Stimulated activated CD8-positive, alpha-beta memory T cell treated with anti-CD3 and anti-CD28 coated beads, Interleukin-4, amount 100 ng/mL, for 1 hour (primary cell): ENCODE results near the gene IFTAP.
"Not testable (repeated sequence)": the region's sequence is repeated elsewhere in the genome, so short reads cannot be mapped to it uniquely, and the experiment has no call there.

Source experiments
- DNase-seq, 2 donors: peaks; one replicate each; pipeline ENCODE4 v3.0.0-alpha.2; 2020; ENCODE audit warnings: low read depth in 2 of 2, low spot score in 1 of 2

The IFTAP gene, protein sequence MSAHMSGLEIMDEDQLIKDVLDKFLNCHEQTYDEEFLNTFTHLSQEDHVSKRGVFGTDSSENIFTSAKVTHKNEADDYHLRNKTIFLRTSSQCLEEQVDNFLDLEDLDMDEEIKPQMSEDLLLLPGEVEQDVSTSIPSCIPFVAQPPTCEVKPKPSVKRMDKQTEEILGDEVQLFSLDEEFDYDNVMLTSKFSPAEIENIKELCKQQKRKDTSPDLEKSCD

DNA sequence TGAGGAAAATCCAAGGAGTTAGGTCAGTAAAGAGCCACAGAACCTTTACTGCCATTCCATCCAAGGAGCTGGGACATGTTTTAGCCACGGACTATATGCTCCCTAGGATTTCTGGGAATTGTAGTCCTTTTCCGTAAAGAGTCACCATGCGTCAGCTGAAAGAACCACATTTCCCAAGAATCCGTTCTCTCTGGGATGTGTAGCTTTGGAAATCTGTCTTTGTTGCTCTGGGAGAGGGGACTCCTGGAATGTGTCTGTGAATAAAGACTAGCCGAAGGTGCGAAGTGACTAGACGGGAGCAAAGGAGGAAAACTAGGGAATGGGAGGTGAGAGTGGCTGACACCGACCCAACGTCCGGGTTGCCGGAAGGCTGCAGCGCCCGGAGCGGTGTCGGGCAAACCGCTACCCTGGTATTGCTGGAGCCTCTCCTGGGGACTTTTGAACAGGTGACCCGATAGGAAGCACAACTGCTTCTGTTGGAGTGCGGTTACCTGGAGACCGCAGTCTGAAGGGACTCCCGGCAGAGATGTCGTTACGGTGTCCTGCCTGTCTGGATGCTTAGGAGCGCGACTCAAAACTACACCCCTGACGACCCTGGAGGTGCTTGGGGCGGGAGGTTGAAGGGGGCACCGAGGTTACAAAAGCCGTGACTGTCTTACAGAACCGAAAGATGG, at the start of gene IFTAP:
Gene IFTAP (plus strand): TSS at position 187 of the 674 bp plus-strand sequence. CDS start 15,602 bp downstream, outside the sequence.
- DNase-seq, result peak in 1 of 2 donors; percentile 2

DNA sequence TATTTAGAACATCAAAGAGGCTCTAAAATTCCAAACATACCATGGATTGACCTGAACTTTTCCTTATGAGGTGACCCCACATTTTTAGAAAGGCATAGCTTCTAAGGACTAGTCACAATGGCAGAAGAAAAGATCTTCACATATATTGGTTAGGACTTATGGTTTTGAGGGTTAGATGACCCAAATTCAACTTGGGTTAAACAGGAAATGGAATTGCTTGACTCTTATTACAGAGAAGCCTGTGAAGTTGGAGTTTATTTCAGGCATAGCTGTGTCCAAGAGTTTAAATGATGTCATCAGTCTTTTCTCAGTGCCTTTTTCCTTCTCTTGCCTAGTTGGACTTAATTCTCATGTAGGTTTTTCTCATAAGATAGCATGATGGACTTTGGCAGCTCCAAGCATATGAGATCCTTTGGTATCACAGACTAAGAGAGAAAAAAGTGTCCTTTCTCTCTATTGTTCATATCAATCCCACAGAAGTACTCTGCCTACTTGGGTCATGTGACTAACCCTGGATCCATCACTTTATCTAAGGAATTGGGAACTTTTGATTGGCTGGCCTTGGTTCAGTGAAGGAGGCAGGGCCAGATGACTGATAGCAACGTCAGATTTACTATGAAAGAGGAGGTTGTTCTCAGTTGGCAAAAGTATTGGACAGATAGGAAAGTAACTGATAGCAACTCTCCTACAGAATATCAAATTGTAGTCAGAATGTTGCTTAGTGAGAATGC, 43.8 kb upstream of the IFTAP start:
- no peak for DNase-seq

DNA sequence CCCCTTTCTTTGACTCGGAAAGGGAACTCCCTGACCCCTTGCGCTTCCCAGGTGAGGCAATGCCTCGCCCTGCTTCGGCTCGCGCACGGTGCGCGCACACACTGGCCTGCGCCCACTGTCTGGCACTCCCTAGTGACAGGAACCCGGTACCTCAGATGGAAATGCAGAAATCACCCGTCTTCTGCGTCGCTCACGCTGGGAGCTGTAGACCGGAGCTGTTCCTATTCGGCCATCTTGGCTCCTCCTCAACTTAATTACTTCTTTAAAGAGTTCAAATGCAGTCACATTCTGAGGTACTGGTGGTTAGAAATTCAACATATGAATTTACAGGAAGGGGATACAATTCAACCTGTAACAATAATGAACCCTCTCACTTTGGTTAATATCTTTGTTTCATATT, 36.9 kb upstream of the IFTAP start:
- DNase-seq, result not testable (repeated sequence)

DNA sequence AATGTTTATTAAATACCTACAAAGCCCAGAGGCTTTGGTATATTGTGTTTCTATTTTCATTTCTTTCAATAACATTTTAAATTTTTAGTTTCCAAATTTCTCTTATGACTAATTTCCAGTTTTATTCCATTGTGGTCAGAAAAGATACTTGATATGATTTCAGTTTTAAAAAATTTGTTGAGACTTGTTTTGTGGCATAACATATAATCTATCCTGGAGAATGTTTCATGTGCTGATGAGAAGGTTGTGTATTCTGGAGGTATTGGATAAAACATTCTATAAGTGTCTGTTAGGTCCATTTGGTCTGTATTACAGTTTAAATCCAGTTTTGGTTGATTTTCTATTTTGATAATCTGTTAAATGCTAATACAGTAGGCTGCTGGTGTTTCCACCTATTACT, 36.3 kb upstream of the IFTAP start:
- DNase-seq, result no peak

DNA sequence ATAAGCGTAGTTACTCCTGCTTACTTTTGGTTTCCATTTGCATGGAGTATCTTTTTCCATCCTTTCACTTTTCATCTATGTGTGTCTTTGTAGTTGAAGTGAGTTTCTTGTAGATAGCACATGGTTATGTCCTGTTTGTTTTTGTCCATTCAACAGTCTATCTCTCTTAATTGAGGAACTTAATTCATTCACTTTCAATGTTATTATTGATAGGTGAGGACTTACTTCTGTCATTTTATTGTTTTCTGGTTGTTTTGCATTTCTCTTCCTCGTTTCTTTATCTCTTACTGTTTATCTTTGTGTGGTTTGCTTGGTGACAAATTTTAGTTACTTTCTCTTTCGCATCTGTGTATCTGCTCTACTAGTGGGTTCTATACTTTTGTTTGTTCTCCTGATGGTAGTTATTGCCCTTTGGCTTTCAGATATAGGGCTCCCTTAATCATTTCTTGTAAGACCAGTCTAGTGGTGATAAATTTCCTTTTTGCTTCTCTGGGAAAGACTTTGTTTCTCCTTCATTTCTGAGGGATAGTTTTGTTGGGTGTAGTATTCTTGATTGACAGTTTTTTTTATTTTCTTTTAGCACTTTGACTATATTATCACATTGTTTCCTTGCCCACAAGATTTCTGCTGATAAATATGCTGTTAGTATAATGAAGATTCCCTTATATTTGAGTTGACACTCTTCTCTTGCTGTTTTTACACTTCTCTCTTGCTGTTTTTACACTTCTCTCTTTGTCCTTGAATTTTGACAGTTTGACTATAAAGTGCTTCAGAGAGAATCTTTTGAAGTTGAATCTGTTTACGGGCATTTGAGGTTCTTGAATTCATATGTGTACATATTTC, 35.5 kb upstream of the IFTAP start:
- no peak for DNase-seq

DNA sequence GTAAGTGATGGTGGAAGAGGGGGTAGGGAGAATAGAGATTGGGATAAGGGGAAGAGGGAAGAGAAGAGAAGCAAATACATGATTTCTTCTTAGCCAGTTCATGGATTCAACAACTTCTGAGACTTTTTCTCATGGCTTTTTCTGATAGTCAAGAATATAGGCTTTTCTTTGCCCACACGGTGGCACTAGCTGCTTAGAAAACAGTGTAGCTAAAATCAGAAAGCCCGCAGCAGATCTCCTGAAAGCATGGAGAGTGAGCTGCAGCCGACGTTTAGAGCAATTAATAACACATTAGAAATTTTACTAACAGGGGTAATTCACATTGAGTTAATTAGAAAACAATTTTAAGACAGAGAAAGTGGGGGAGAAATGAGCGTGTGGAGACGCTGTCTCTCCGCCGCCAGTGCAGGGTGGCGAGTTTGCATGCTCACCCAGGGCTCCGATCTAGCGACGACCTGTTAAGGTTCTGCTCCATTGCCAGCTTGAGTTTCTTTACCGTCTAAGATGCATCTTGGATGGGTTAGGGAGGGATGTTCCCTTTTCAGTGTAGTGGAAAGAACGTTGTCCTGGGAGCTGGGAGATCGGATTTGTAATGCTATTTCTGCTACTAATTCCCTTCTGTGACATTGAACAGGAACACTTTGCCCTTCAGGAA, 29.8 kb upstream of the IFTAP start:
- DNase-seq, result no peak

DNA sequence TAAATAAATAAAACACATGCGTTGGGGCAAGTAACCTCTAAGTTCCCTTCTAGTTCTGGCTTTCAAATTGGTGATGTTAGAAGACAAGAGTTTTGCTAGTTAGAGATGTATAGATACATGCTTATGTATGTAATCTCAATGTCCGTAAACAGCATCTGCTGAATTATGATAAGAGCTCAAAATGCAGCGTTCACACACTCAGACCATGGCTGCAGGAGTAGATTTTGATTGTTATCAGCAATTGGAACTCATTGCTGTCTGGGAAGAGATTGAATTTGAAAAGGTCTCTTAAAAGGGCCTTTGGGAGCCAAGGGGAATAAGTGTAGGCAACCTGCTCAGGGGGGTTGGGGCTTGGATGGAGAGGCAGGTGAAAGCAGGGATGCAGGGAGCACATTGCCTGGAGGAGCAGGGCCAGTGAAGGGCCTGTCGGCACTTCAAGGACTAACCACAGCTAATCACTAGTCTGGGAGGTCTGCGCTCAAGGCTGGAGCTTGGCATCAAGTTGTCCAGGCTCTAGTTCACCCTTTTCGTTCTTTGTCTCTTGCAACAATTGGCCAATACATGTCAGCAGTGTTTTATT, 29.2 kb upstream of the IFTAP start:
- no peak for DNase-seq

DNA sequence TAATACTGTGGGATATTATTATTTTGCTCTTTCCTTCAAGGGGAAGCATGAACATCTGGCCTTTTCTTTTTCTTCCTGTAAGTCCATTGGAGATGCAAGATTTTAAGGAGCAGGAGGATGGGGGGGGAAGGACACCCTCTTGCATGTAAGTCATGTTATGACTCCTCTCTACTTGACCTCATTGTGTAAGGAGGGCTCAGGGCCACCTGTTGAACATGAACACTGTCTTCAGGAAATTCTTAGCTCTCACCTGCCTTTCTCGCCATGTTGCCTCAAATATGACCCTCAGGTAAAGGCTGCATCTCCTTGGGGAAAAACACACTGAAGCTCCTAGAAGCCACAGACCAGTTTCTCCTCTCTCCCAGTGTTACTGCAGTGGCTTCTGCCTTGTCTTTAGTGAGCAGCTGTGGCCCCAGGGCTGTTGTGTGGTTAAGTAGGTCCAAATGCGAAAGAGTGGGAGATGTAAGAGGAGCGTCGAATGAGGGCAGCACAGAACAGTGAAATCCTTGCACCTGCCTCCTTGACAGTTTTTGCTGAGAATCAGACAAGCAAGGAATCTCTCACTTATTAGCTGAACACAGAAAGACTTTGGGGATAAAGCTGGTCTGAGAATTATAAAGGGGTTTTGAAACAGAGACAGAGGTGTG, 27.8 kb upstream of the IFTAP start:
- DNase-seq, result no peak

DNA sequence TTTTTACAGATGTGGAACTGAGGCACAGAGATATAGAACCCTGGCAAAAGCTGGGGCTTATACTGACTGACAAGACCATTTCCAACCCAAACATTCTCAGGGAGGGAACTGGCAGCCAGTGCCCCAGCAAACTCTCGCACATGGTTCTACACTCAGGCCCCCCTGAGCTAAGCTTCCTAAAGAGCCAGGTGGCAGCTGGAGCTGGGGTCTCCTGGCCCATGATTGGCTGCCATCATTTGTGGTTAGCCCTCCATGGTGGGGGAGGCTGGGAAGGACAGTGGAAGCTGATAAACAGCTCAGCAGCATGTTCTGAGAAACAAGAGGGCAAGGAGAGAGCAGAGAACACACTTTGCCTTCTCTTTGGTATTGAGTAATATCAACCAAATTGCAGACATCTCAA, 26.6 kb upstream of the IFTAP start, which contains the start of gene RAG1:
Gene RAG1 (plus strand): TSS at position 314 of the 400 bp plus-strand sequence. CDS start 5,298 bp downstream, outside the sequence.
- no peak for DNase-seq

DNA sequence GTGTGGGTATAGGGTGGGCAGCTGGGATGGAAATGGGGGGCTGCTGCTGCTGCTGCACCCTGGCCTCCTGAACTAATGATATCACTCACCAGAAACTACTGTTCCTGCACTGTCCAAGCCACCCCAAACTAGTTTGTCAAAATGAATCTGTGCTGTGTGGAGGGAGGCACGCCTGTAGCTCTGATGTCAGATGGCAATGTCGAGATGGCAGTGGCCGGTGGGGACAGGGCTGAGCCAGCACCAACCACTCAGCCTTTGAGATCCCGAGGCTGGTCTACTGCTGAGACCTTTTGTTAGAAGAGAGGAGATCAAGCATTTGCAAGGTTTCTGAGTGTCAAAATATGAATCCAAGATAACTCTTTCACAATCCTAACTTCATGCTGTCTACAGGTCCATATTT, 25.2 kb upstream of the IFTAP start:
- no peak for DNase-seq

DNA sequence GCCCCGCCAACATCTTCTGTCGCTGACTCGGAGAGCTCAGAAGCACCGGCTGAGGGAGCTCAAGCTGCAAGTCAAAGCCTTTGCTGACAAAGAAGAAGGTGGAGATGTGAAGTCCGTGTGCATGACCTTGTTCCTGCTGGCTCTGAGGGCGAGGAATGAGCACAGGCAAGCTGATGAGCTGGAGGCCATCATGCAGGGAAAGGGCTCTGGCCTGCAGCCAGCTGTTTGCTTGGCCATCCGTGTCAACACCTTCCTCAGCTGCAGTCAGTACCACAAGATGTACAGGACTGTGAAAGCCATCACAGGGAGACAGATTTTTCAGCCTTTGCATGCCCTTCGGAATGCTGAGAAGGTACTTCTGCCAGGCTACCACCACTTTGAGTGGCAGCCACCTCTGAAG, 19.8 kb upstream of the IFTAP start:
- no peak for DNase-seq

DNA sequence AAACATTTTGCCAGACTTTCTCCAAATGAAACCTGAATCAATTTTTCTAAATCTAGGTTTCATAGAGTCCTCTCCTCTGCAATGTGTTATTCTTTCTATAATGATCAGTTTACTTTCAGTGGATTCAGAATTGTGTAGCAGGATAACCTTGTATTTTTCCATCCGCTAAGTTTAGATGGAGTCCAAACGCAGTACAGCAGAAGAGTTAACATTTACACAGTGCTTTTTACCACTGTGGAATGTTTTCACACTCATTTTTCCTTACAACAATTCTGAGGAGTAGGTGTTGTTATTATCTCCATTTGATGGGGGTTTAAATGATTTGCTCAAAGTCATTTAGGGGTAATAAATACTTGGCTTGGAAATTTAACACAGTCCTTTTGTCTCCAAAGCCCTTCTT, 16.9 kb upstream of the IFTAP start:
- no peak for DNase-seq

DNA sequence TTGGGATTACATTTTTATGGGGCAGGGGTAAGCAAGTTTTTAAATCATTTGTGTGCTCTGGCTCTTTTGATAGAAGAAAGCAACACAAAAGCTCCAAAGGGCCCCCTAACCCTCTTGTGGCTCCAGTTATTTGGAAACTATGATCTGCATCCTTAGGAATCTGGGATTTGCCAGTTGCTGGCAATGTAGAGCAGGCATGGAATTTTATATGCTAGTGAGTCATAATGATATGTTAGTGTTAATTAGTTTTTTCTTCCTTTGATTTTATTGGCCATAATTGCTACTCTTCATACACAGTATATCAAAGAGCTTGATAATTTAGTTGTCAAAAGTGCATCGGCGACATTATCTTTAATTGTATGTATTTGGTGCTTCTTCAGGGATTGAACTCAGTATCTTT, 16.4 kb upstream of the IFTAP start:
- no peak for DNase-seq

DNA sequence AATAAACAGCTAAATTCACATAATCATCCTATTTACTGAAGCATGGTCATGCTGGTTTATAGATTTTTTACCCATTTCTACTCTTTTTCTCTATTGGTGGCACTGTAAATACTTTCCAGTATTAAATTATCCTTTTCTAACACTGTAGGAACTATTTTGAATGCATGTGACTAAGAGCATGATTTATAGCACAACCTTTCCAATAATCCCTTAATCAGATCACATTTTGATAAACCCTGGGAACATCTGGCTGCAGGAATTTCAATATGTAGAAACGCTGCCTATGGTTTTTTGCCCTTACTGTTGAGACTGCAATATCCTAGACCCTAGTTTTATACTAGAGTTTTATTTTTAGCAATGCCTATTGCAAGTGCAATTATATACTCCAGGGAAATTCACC, 15.8 kb upstream of the IFTAP start:
- no peak for DNase-seq

DNA sequence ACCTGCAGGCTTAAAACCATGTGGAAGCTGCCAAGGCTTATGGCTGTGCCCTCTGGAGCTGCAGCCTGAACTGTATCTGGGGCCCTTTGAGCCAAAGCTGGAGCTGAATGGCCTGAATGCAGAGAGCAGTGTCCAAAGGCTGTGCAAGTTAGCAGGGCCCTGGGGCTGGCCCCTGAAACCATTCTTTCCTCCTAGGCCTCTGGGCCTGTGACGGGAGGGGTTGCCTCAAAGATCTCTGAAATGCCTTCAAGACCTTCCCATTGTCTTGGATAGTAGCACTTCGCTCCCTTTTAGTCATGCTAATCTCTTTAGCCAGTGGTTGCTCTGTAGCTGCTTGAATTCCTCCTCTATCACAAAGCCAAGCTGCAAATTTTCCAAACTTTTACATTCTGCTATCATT, 12.8 kb upstream of the IFTAP start:
- no peak for DNase-seq

DNA sequence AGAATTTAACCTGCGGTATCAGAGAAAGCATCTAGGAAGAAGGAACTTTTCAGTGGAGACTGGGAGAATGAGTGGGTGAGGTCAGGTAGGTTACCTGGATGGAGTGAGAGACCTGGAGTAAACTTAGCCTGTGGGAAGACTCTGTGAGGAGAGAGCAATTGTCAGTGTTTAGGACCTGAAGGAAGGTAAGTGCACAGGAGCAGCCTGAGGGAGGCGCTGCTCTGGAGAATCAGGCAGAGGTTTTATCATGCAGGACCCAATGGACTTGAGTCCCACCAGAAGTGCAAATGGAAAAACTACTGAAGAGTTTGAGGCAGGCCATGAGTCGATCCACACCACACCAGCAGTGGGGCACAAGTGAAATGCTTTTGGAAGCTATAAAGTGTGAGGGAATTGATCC, 10.6 kb upstream of the IFTAP start:
- no peak for DNase-seq

DNA sequence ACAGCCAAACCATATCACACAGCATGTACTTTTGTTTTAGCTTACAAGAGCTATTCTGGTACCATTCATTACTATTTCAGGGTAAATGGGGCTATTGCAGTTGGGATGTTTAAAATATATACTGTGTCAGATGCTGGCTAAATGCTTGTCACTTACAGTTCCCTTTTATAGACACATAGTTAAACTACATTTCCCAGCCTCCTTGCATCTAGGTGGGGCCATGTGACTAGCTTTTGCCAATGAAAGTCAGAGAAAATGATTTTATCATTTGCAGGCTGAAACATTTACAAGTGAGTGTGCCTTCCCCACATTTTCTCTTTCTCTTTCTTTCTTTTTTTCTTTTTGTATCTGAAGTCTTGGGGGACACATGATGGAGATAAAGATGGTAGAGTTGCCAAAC, 7.8 kb upstream of the IFTAP start:
- DNase-seq, result no peak

DNA sequence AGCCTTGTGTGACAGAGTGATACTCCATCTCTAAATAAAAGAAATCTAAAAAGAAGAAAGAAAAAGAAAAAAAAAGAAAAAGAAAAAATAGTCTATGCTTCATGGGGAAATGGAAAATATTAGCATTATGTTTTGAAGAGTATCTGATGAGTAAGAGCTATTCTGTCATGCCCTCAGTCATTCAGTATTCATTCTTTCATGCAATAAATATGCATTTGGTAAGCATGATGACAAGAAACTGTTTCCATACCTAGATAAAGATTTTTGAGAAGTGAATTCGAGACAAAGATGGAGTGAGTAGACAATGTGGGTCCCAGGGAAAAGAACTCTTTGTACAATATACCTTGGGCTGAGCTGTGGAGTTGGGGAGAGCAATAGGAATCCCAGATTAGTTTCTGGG, 6.2 kb upstream of the IFTAP start:
- DNase-seq, result no peak

DNA sequence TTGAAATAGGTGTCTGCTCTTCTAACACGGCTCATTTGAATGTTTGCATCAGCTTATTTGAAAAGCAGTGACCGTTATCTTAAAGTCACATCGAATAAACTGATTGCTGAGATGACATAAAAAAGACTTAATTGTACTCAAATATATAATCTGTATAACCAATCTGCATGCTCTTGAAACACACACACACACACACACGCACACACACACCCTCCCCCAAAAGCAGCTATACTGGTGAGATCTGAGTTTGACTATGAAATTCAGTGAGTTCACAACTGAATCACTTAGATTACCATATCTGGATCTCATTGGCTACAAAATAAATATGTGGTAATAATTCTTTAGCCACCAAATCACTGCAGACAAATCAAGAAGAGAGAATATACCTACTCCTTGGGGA, 3.8 kb upstream of the IFTAP start:
- no peak for DNase-seq

DNA sequence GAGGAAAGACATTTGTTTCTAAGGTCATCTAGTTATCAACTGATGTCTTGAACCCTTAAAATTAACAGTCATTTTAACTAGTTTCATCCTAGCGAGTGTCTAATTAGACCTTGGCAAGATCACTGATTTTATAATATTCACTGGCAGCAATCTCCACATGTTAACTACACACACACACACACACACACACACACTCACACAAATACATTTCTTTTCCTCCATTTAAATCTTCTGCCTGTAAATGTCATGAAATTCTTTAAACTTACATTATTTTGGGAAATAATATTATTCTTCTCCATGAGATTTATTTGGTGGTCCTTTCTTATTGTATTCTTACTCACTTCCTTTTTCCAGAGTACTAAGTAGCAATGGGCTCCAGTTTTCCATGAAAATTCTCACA, 2.9 kb upstream of the IFTAP start:
- no peak for DNase-seq
